Measurements from ENCODE around the gene TEKT3.

TEKT3 gene

DNA sequence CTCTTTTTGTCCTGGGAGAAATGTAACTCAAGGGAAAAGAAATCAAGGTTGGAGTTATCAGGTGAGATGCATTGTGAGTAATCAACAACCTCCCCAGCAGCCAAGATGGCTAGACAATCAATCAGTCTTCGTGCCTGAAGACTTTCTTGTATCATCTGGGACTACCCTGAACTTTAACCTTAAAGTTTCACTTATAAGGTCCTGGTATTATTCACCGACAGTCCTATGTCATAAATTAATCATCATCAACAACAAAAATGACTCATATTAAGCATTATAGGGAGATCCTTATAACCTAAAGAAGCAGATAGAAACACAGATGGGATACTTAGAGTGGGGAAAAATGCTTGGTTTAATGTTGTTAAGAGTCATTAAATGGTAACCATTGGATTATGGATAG, 7.7 kb upstream of the TEKT3 start:
- no peak for DNase-seq

DNA sequence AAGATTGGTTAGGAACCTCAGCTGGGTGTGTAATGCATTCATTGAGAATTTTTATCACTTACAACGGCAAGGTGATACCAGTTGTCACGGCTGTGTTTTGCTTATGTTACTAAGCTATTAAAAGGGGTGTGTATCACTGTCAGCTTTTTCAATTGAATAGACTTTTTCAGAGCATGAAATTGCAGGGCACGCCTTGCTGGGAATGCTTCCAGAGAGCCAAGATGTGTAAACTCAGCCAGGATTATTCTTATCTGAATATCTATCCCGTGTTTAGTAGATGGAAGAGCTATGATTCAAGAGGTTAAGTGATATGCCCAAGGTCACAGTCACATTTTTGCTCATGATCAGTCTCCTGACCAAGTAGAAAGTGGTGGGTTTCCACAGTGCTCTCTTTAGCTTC, 6.6 kb upstream of the TEKT3 start:
- no peak for DNase-seq

DNA sequence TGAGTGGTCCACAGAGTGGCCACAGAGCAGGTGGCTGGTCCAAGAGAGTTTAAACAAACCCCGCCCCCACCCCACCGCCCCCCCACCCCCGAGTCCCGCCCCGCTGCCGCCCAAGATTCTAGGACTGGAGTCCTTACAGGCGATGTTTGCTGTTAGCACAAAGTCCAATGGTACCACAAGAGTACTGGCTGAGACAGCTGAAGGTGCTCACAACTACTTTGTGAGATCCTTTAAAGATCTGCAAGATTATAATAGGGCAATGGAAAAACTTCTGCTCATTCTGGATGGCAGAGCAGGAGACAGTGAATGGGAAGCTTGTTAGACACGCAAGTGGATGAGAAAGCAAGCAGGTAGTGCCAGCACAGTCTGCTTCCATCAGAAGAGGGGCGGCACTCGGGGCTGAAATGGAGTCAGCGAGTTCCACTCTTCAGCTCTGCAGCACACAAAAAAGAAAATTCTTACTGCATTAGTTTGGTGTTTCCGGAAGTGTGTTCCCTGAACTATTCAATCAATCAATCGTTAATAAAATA, 4.7 kb upstream of the TEKT3 start:
- DNase-seq: no peak

DNA sequence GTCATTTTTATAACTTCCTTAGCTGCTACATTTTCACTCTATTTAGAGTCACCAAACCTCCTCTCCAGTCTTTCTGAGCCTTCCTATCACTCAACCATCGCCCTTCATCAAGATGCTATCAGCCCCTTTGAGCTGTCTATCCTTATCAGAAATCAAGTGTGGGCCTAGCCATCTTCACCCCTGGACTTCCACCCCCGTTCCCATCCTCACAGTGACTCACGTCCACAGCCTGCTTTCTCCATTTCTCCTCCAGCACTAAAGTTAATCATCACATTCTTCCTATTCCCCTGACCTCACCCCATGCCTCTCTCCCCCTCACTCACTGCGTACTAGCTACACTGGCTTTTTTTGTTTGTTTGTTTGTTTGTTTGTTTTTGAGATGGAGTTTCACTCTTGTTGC, 2.4 kb upstream of the TEKT3 start:
- no peak for DNase-seq

DNA sequence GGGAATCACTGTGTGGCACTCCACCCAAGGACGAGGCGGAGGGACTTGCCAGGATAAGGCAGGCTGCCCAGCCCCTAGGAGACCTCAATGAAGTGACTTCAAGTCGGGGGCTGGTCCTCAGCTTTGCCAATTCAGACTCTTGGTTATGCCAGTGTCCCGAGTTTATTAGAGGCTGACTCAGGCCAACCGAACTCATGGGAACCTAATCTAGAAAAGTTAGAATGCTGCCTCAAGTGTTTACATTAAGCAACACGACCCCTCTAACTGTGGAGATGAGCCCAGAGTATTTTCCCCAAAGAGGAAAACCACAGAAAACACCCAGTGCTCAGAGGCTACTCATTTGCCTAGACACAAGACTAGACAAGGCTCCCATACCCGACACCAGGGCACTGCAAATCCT, 1.1 kb upstream of the TEKT3 start:
- DNase-seq: no peak

DNA sequence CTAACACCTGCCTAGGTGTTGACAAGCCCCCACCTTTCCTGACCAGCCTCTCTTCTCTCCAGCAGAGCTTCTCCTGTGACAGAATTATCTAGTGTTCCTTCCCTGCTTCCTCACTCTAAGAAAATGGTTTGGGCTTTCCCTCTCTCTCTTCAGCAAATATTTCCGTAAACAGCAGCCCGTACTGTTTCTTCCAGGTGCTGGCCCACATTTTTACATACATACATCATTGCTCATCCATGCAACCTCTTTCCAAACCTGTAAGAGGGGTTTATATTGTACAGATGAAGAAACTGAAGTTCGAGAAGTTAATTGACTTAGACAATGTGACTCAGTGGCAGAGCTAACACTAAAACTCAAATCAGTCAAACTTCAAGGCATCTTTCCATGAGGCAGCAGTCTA, 569 bp upstream of the TEKT3 start:
- DNase-seq: no peak

DNA sequence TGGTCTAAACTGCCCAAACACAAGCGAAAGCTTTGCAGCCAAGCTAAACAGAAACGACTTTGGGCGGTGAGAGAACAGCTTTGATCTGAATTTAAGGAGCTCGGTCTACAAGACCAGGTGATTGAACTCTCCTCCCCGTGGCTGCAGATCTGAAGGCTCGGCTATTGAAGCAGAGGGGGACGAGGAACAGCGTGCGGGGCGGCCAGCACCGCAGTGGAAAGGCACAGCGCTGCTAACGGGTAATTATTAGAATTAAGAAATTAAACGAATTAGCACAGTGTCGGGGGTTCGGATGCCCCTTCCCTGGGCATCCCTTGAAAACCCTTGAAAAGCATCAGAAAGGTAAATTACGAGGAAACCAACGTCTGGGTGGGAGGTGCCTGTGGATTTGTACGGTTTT, 431 bp downstream of the TEKT3 start:
- DNase-seq: no peak

DNA sequence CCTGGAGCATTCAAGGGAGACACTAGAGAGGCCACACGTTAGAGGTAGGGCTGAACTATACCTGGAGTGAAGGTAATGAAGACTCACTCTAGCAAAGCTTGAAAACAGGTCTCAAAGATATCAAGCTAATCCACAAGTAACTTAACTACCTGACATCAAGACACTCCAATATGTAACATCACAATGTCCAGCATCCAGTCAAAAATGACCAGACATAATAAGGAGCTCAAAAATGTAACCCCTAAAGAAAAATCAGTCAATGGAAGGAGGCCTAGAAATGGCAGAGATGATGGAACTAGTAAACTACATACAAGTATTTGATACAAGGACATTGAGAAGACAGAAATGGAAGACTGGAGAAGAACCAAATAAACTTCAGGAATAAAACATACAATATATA, 6.0 kb downstream of the TEKT3 start:
- DNase-seq: no peak

DNA sequence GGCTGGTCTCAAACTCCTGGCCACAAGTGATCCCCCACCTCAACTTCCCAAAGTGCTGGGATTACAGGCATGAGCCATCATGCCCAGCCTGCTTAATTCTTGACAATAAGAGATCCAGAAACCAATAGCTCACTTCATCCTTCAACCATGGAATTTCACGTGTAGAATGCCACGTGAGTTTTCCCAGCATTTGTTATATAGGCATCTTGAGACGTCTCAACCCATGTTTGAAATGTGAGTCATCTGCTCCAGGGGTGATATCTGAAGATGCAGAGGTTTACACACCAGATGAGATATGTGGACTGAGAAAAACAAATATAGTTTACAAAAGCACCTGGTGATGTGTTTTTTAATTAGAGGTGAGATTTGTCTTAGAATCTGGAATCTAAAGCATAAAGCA, 7.1 kb downstream of the TEKT3 start:
- DNase-seq: no peak

DNA sequence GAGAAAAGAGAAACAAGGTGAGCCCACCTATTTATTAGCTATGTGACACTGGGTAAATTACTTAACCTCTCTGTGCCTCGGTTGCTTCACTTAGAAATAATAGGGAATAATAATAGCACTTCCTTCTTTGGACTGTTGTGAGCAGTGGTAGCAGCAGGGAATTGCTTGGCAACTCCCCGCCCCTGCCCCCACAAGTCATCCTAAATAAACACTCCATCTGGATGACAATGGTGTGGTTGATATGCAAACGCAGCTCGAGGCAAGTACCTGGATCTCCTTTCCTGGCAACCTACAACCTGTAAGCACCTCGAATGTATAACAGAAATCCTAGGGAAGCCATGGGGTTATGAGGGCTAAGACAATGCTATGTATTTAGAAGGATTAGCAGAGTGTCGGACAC, 9.1 kb downstream of the TEKT3 start:
- no peak for DNase-seq

DNA sequence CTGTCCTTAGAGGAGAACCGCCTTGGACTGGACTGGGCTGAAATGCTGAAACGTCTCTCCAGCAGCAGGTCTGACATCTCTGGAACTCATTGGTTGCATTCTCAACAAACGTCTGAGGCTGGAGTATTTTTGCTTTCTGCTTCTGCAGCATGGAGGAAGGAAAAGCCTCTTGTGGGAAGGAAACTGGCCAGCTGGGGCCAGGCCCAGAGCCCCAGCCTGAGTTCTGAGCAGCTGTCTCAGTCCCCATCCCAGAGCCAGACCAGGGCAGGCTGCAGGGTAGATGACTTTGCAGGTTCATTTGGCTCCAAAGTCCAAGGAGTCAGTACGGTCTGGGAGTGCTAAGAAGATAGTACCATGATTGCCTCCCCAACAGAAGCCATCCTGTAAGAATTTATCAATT, 18.3 kb downstream of the TEKT3 start:
- DNase-seq: no peak

DNA sequence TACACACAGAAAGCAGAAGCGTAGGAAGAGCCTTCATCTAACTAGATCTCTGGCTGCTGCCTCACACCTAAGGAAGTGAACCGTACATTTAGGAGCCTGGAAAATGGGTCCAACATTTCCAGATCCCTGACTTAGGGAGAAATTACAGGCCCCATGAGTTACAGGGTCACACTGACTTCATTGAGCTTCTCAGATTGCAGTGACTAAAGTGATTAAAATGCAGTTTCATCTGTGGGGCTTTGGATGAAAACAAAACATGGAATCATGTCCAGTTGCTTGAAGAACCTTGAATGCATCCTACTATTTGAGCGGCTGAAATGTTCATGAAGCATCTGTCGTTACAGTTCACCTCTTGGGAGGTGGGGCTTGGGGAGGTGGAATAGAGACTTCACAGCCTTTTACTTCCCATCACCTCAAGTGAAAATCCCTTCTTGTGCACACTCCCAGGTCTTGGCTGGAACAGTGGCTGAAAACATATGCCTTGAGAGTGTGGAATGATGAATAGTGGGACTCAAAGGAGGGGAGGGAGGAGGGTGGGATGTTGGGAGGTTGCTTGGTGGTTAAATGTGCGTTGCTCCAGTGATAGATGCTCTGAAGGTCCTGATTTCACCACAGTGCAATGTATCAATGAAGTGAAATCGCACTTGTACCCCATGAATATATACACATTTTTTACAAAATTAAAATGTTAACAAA, 19.7 kb downstream of the TEKT3 start:
- DNase-seq: no peak

DNA sequence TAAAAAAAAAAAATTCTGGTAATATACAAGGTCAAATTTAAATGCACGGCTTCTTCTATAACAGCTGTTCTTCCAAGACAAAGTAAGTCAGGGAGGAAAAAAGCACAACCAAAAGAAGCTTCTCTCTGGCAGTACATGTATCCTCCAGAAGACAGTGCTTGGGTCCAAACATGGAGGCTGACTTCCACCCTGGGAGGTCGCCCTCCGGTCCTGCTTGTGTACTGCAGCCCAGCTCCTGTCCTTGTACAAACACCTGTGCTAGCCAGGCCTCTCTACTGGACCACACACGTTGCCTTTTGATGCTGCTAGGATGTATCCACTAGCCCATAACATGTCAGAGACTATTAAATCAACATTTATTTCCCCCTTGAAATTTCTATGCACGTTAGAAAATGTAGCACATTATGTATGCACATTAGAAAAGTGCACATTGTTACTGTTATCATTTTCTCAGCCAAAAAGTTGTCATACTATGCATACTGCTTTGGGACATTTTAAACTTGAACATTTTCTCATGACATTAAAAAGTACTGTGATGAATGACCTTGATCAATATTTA, 21.9 kb downstream of the TEKT3 start:
- DNase-seq: no peak

DNA sequence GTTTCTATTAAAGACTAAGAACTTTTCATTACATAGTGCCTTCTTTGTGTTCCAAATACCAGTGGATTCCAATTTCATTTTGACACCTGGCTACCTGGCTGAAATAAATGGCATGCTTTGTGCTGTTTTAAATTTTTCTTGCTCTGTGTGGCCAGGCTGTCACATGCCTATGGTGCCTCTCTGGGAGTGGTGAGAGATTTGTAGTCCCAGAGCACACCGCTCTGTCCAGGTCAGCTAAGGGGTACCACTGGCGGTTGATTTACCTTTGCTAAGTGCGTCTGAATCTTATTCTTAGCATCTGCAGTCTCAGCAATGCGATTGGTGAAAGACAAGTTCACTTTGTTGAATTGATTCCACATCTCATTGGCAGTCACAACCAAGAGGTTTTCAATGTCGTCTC, 29.4 kb downstream of the TEKT3 start:
- no peak for DNase-seq

DNA sequence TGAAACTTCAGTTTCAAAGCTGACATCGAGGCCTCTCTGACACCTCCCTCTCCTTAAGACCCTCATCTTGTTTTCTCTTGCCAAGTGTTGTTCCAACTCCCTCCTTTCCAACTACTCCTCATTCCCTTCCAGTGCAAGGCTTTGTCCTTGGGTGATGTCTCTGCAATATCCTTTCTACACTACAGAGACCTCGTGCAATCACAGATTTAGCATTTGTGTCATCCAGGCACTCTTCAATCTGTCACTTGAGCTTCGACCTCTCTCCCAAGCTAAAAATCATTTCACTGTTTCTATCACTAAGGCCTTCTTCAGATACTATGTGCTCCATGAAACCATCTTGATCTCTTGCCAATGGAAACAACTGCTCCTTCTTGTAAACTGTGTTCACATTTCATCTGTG, 31.6 kb downstream of the TEKT3 start:
- no peak for DNase-seq

DNA sequence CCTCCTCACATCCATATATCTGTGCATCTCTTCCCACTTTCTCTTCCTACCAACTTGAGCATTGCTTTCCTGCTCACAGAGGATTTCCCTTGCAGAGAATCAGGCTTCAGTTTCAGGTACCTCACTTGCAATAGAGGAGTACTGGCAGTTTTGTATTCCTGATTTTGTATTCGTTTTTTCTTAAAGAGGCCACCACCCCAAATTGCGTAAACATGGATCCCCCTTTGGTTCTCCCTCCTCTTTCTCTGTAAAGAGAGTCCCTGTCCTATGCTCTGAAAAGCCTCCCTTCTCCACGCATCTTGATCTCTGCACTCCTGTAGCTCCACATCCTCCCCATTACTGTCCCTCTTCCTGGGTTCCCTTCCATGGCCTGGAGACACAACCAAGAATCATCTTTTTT, 32.2 kb downstream of the TEKT3 start:
- no peak for DNase-seq

DNA sequence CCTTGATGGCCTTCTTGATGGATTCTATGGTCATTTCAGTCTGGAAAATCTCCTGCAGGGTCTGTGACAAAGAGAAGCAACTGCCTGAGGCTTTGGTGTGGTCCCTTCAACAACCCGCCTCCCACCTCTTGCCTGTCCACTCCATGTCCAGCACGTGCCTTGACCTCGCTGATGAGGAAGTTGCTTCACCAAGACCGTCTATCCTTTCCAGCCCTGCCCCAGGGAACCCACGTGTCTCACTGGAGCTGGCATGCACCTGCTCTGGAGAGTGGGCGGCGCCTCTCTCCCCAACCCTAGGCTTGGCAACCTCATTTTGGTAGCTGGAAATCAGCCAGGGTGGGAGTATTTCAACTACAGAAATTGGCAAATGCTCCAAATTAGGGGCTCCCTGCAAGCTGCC, 32.6 kb downstream of the TEKT3 start:
- DNase-seq: no peak

DNA sequence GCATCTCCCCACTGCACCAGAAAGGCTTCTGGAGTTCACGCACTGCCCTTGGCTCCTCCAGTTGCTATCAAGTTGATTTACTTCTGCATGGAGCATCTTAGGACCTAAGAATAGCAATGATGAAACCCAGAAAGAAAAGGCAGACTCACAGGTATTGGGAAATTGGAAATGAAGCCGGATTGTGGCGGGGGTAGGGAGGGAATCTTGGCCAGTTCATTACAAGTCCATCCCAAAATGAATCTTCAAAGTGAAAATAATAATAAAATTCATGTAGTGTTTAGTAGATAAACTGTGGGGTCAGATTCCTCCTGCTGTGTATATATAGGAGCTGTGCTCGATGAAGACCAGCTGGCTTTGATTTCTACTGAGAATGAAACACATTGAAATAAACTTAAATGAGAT, 33.7 kb downstream of the TEKT3 start:
- no peak for DNase-seq

DNA sequence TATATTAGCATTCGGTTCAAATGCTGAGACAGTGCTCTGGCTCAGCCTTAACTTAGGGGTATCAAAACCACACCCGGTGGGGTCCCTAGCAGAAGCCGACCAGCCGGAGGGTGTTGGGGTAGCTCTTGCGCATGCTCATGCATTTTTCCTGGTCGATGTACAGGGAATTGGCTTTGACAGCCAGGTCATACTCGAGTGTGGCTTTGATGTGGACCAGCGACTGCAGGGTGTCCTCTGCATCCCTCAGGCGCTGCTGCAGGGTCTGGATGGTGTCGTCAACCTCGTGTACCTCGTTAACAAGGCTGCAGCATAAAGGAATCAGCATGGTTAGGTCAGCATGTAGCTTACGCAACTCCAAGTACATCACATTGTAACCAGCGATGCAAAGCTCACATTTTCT, 37.5 kb downstream of the TEKT3 start:
- DNase-seq: no peak

DNA sequence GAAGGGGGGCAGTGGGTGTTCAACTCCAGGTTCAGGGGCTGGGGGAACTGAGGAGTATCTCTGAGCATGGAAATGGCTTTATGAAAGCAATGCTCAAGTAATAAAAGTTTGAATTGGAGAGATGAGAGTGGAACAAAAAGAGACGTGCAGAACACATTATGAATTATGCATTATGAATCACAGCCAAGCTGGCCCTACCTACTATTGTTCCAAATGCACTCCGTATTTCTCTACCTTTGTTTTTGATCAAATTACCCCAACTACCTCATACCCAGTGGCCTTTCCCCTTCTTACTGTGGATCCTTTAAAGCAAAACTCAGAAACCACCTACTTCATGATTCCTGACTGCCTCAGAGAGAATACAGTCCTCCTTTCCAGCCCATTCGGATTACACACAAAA, 38.1 kb downstream of the TEKT3 start:
- no peak for DNase-seq

DNA sequence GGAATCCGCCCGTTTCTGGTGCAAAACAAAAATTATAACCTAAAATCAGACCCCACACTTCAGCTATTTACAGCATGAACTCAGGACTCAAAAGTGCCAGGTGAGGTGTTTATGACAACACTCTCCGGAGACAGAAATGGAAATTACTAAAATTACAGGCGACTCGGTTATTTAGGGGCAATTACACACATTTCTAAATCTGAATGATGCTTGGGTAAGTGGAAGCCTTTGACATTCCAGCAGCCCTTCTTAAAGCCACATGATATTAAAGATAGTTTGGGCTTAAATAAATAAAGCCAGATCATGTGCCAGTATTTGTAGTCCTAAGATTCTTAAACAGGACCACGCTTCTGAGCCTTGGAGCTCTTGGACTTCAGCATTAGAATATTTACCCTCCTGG, 39.6 kb downstream of the TEKT3 start:
- DNase-seq: no peak

DNA sequence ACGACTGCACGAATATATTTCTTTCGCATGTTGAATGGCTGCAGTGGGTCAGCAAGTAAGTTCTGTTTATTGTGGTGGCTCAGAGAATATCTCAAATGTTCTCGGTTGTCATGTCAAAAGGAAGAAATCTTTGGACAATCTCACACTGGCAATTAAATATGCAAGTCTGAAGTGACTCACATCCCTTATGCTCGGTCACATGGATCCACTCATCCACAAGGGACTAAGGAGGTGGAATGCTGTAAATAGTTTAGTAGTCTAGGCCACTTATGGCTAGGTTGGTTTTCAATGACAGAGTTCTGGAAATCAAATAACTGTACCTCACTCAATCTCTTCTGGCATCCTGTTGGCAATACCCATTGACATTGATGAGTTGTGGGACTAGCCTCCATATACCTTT, 43.2 kb downstream of the TEKT3 start:
- DNase-seq: no peak

DNA sequence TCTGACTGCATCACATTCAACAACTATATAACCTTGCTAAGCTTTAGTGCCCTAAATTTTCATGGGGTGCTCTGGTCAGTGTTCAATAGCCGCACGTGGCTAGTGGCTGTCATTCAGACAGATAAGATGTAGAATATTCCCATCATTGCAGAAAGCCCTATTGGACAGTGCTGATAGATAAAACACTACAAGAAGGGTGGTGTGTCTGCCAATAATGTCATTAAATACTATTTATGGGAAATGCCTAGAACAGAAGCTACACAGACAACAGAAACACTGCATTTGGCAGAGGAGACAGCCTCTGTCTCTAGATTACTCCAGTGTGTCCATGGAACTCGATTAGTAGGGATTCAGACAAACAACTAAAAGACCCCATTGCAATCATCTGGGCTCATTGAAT, 47.8 kb downstream of the TEKT3 start:
- no peak for DNase-seq

DNA sequence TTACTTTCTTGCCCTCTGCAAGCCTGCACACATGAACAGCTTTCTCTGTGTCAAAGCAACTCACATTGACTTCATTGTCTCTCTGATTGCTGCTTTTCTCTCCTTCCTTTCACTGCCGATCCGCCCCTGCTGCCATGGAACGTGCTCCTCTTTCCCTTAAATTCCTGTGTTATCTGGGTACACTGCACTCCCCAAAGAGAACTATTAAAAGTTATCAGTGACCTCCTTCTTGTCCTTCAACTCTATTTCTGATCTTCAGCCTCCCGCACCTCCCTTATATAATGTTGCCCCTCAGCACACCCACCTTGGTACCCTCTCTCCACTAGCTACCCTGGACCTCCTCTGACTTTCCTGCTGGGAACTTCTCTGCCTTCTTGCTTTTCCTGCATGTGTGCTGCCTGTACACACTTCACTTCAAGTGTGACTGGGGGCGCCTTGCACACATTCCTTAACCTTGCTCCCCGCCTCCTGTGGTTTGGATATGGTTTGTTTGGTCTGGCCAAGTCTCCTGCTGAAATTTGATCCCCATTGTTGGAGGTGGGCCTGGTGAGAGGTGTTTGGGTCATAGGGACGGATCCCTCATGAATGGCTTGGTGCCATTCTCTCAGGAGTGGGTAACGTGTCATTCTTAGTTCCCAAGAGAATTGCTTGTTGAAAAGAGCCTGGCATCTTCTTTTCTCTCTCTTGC, 49.6 kb downstream of the TEKT3 start:
- no peak for DNase-seq

DNA sequence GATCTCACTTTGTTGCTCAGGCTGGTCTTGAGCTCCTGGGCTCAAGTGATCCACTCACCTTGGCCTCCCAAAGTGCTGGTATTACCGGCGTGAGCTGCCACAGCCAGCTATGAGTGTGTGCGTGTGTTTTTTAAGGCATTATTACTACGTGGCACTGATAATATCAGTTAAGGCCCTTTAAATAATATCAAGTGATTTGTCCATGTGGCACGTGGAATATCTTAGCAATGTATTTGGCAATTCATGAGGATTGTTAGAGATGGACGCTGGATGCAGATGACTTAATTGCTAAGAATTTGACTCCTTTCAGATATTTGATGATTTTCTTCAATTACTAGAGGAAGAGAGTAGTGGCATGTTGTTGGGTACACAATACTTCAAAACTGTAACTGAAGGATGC, 50.8 kb downstream of the TEKT3 start:
- no peak for DNase-seq
